Fibroblast of upper back skin (primary cell): ENCODE data around the gene MCU.
"Not testable (repeated sequence)": the region's sequence is repeated elsewhere in the genome, so short reads cannot be mapped to it uniquely, and the experiment has no call there.

Experiments
- DNase-seq: peaks from one replicate; pipeline ENCODE4 v3.0.0-alpha.2; 2013

MCU gene

GRCh38 chr10:72764151-72764550, 72.2 kb downstream of the MCU start:
- peak; percentile 98 for DNase-seq

- no peak for DNase-seq
Measured at GRCh38 chr10:72765051-72765745, 73.3 kb downstream of the MCU start.

- DNase-seq, result not testable (repeated sequence)
Measured at GRCh38 chr10:72771195-72771594, 79.3 kb downstream of the MCU start.

GRCh38 chr10:72772031-72772430, 80.1 kb downstream of the MCU start:
- no peak for DNase-seq

GRCh38 chr10:72779874-72780273, 87.9 kb downstream of the MCU start:
- no peak for DNase-seq

- no peak for DNase-seq
Measured at GRCh38 chr10:72782649-72783330, 90.8 kb downstream of the MCU start.

GRCh38 chr10:72783410-72783833, 91.5 kb downstream of the MCU start:
- no peak for DNase-seq

GRCh38 chr10:72784551-72785351, 92.8 kb downstream of the MCU start:
- DNase-seq, result peak; percentile 93

GRCh38 chr10:72785409-72785808, 93.5 kb downstream of the MCU start:
- DNase-seq, result no peak

- no peak for DNase-seq
Measured at GRCh38 chr10:72790216-72790990, 98.5 kb downstream of the MCU start.

GRCh38 chr10:72792288-72792687, 100.3 kb downstream of the MCU start:
- no peak for DNase-seq

GRCh38 chr10:72793752-72794151, 101.8 kb downstream of the MCU start:
- no peak for DNase-seq

GRCh38 chr10:72794260-72794659, 102.3 kb downstream of the MCU start:
- DNase-seq, result peak; percentile 46

- DNase-seq, result no peak
Measured at GRCh38 chr10:72796042-72796441, 104.1 kb downstream of the MCU start.

- DNase-seq, result no peak
Measured at GRCh38 chr10:72796538-72796937, 104.6 kb downstream of the MCU start.

GRCh38 chr10:72800000-72800740, 108.2 kb downstream of the MCU start:
- peak; percentile 82 for DNase-seq

- no peak for DNase-seq
Measured at GRCh38 chr10:72800741-72801092, 108.8 kb downstream of the MCU start.

- no peak for DNase-seq
Measured at GRCh38 chr10:72801263-72801868, 109.4 kb downstream of the MCU start.

- DNase-seq, result peak; percentile 45
Measured at GRCh38 chr10:72802332-72802731, 110.4 kb downstream of the MCU start.

GRCh38 chr10:72802763-72803505, 111.0 kb downstream of the MCU start:
- DNase-seq, result peak; percentile 68

GRCh38 chr10:72808001-72808400, 116.1 kb downstream of the MCU start:
- DNase-seq, result no peak
